ENCODE results near the gene TLE4.

DNA sequence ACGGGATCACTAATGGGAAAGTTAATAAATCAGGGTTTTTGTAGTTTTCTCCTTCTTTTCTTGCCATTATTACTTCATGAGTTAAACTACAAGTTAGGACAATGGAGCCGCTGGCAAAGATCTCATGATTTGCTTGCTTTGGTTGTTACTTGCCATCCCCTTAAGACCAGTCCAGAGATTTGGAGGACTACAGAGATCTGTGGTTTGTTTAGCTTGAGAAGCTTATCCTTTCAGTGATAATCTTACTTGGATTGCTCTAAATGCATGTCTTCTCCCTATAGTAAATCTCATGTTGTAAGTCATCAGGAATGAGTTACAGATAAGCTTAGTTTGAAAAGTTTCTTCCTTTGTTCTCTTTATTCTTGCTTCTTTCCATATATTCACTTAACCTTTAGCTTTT is 70.9 kb downstream of the TLE4 start:
- TF ChIP-seq MAX (IDR thresholded peaks at IDR 0.05; ENCODE audit: low read depth) (no peak), SIN3A (IDR thresholded peaks at IDR 0.05; ENCODE audit: borderline replicate concordance, low read depth, low read length) (no peak), SMC3 (IDR thresholded peaks at IDR 0.05; ENCODE audit: low read depth, low read length) (no peak), CTCF (IDR thresholded peaks at IDR 0.05) (no peak), RAD21 (IDR thresholded peaks at IDR 0.05; ENCODE audit: low read length) (no peak), NFIC (IDR thresholded peaks at IDR 0.05; ENCODE audit: borderline replicate concordance) (no peak)
- TF ChIP-seq, protein P1, sequence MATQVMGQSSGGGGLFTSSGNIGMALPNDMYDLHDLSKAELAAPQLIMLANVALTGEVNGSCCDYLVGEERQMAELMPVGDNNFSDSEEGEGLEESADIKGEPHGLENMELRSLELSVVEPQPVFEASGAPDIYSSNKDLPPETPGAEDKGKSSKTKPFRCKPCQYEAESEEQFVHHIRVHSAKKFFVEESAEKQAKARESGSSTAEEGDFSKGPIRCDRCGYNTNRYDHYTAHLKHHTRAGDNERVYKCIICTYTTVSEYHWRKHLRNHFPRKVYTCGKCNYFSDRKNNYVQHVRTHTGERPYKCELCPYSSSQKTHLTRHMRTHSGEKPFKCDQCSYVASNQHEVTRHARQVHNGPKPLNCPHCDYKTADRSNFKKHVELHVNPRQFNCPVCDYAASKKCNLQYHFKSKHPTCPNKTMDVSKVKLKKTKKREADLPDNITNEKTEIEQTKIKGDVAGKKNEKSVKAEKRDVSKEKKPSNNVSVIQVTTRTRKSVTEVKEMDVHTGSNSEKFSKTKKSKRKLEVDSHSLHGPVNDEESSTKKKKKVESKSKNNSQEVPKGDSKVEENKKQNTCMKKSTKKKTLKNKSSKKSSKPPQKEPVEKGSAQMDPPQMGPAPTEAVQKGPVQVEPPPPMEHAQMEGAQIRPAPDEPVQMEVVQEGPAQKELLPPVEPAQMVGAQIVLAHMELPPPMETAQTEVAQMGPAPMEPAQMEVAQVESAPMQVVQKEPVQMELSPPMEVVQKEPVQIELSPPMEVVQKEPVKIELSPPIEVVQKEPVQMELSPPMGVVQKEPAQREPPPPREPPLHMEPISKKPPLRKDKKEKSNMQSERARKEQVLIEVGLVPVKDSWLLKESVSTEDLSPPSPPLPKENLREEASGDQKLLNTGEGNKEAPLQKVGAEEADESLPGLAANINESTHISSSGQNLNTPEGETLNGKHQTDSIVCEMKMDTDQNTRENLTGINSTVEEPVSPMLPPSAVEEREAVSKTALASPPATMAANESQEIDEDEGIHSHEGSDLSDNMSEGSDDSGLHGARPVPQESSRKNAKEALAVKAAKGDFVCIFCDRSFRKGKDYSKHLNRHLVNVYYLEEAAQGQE (IDR thresholded peaks at IDR 0.05; ENCODE audit: low read depth, low read length) = no peak

Measured in SK-N-SH (cell line).